MM.1S (cell line): ENCODE data around the gene SELL.
"Not testable (repeated sequence)": the region's sequence is repeated elsewhere in the genome, so short reads cannot be mapped to it uniquely, and the experiment has no call there.

ENCODE experiments used
- DNase-seq: peaks from one replicate; pipeline ENCODE4 v3.0.0-alpha.2; 2015
- H2AFZ ChIP-seq: fragments of 300-600 bp; sonication (generic); 2 replicates; pipeline ENCODE4 v1.6.0; 2016; ENCODE audit warnings: antibody characterized with exemption, low read length
- H3F3A ChIP-seq: fragments of 300-600 bp; sonication (generic); 2 replicates; pipeline ENCODE4 v1.6.1; 2016; ENCODE audit warnings: mild to moderate bottlenecking, antibody characterized with exemption, low read length, moderate library complexity, mixed read lengths; ENCODE audit not compliant: insufficient read depth
- H3K27ac ChIP-seq: fragments of 300-600 bp; sonication (generic); 2 replicates; pipeline ENCODE4 v1.5.1; 2016; ENCODE audit warnings: mild to moderate bottlenecking, low read length
- H3K27me3 ChIP-seq: fragments of 300-600 bp; sonication (generic); replicated peaks from 2 replicates; pipeline ENCODE4 v1.6.0; 2016; ENCODE audit warnings: low read length; ENCODE audit not compliant: insufficient read depth
- H3K36me3 ChIP-seq: fragments of 300-600 bp; sonication (generic); replicated peaks from 2 replicates; pipeline ENCODE4 v1.6.1; 2016; ENCODE audit warnings: mild to moderate bottlenecking, low read length, mixed read lengths; ENCODE audit not compliant: insufficient read depth
- H3K4me1 ChIP-seq: fragments of 300-600 bp; sonication (generic); 2 replicates; pipeline ENCODE4 v1.6.1; 2016; ENCODE audit warnings: low read length, mixed read lengths
- H3K4me2 ChIP-seq: fragments of 300-600 bp; sonication (generic); 2 replicates; pipeline ENCODE4 v1.6.0; 2016; ENCODE audit warnings: low read depth, low read length
- H3K4me3 ChIP-seq: fragments of 300-600 bp; sonication (generic); 2 replicates; pipeline ENCODE4 v1.5.1; 2016; ENCODE audit warnings: low read length, mixed read lengths
- H3K79me2 ChIP-seq: fragments of 300-600 bp; sonication (generic); 2 replicates; pipeline ENCODE4 v1.6.1; 2016; ENCODE audit warnings: mixed run types, low read length, mixed read lengths
- H3K9ac ChIP-seq: fragments of 300-600 bp; sonication (generic); 2 replicates; pipeline ENCODE4 v1.6.1; 2016; ENCODE audit warnings: low read length, mixed read lengths
- H3K9me2 ChIP-seq: fragments of 300-600 bp; sonication (generic); replicated peaks from 2 replicates; pipeline ENCODE4 v1.6.1; 2016; ENCODE audit warnings: mild to moderate bottlenecking, low read length, mixed read lengths; ENCODE audit not compliant: insufficient read depth
- H3K9me3 ChIP-seq: fragments of 300-600 bp; sonication (generic); replicated peaks from 2 replicates; pipeline ENCODE4 v1.6.1; 2016; ENCODE audit warnings: mild to moderate bottlenecking, low read length, mixed read lengths; ENCODE audit not compliant: insufficient read depth
- H4K20me1 ChIP-seq: fragments of 300-600 bp; sonication (generic); 2 replicates; pipeline ENCODE4 v1.6.1; 2016; ENCODE audit warnings: mild to moderate bottlenecking, low read length, moderate library complexity, mixed read lengths; ENCODE audit not compliant: insufficient read depth
- EZH2 ChIP-seq: fragments of 300-600 bp; sonication (generic); optimal IDR thresholded peaks from 2 replicates; pipeline ENCODE3; 2017; ENCODE audit warnings: low read depth, mild to moderate bottlenecking, antibody characterized with exemption, low read length, mixed read lengths
- EZH2phosphoT487 ChIP-seq: fragments of 300-600 bp; sonication (generic); IDR thresholded peaks from 2 replicates; pipeline ENCODE4 v1.6.1; 2018; ENCODE audit warnings: antibody characterized with exemption, low read length
- TF ChIP-seq, protein P1 (sequence below): fragments of 300-600 bp; sonication (generic); IDR thresholded peaks from 2 replicates; pipeline ENCODE4 v1.5.1; 2016; ENCODE audit warnings: antibody characterized with exemption, low read length, mixed read lengths

Gene SELL

DNA sequence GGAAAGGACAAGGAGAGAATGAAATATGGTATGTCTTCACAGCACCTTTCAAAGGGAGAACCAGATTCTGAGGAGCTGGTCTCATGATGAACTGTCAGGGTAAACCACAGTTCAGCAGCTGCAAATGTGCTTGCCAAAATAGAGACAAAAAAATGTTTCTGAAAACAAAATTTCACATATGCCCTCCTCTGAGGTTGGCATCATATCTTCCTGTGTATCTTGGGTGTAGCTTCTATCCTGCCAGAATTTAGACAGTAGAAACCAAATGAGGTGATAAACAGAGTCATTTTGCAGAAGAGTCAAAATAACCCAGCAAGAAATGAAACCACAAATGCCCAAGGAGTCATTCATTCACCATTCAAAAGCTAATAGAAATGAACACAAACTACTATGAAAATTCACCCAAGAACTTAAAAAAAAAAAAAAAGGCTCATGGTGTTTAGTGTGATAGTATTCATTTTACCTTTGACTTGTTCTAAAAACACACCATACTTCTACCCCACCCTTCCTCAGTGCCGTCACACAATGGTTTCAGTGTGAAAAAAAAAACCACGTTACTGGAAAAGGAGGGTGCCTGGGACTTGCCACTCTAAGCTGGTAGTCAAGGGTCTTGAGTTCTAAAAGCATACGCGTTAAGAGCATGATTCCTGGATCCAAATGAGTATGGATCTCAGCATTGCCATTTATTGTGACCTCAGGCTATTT, 18.5 kb downstream of the SELL start:
- H3K27ac ChIP-seq = peak overlapping the region; percentile 44; the same call in 1 of the 2 replicates
- H3K36me3 ChIP-seq = no peaks in the 10 kb centered on the region
- H3K9me3 ChIP-seq = no peaks in the 10 kb centered on the region
- H2AFZ ChIP-seq = no peak overlapping the region
- peak overlapping the region; percentile 21 for H3K4me3 ChIP-seq
- no peak overlapping the region for H3K9ac ChIP-seq
- peaks cover 31% of the 10 kb centered on the region for H3F3A ChIP-seq
- no peaks in the 10 kb centered on the region for H3K9me2 ChIP-seq
- peaks cover 56% of the 10 kb centered on the region for H3K4me1 ChIP-seq
- peak overlapping the region; percentile 61 for H3K4me2 ChIP-seq
- no peaks in the 10 kb centered on the region for H4K20me1 ChIP-seq
- TF ChIP-seq EZH2phosphoT487 = no peak
- TF ChIP-seq EZH2 = no peak
- TF ChIP-seq, protein P1, sequence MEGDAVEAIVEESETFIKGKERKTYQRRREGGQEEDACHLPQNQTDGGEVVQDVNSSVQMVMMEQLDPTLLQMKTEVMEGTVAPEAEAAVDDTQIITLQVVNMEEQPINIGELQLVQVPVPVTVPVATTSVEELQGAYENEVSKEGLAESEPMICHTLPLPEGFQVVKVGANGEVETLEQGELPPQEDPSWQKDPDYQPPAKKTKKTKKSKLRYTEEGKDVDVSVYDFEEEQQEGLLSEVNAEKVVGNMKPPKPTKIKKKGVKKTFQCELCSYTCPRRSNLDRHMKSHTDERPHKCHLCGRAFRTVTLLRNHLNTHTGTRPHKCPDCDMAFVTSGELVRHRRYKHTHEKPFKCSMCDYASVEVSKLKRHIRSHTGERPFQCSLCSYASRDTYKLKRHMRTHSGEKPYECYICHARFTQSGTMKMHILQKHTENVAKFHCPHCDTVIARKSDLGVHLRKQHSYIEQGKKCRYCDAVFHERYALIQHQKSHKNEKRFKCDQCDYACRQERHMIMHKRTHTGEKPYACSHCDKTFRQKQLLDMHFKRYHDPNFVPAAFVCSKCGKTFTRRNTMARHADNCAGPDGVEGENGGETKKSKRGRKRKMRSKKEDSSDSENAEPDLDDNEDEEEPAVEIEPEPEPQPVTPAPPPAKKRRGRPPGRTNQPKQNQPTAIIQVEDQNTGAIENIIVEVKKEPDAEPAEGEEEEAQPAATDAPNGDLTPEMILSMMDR = no peak
- DNase-seq = peak; percentile 81
- peaks cover 17% of the 10 kb centered on the region for H3K27me3 ChIP-seq
- no peaks in the 10 kb centered on the region for H3K79me2 ChIP-seq

DNA sequence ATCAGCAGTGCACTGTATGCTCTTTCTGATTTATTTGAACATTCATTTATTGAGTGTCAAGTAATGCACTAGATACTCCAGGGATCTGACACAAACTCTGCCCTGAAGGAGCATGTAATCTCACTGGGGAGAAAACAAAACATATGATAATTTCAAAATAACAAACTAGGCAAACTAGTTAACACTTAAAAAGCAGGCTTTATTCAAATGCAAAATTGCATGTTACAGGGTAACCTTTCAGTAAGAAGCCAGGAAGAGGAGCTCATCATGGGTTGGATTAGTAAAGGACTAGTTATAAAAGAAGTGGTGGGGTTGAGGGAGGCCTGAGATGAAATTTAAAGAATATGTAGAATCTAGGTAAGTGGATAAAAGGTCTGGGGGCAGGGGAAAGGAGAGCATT, 20.9 kb downstream of the SELL start:
- Histone ChIP-seq H2AFZ (no peak overlapping the region), H3K4me1 (peaks cover 56% of the 10 kb centered on the region), H3K36me3 (no peaks in the 10 kb centered on the region), H3F3A (peaks cover 31% of the 10 kb centered on the region), H3K4me3 (no peak overlapping the region), H3K4me2 (no peak overlapping the region), H3K27me3 (peaks cover 7% of the 10 kb centered on the region), H3K79me2 (no peaks in the 10 kb centered on the region), H4K20me1 (no peaks in the 10 kb centered on the region), H3K9ac (no peak overlapping the region), H3K9me3 (no peaks in the 10 kb centered on the region), H3K27ac (no peak overlapping the region), H3K9me2 (no peaks in the 10 kb centered on the region)
- DNase-seq = no peak
- TF ChIP-seq, protein P1 = no peak
- TF ChIP-seq EZH2 (no peak), EZH2phosphoT487 (no peak)

DNA sequence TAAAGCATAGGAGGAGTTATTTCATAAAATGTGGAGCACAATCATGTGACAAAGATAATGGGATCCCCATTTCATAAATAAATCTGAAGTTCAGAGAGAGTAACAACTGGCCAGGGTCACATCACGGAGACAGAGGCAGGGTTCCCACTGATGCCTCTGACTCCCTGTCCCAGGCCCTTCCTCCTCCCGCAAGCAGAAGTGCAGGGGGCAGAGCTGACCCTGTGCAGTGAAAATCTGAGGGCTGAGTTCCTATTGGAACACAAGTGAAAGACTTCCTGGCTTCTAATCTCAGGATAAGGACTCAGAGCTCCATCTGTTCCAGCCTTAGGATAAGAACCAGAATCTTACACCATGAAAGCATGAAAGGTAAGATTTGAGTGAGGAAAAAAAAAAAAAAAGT, 22.0 kb downstream of the SELL start:
- no peaks in the 10 kb centered on the region for H4K20me1 ChIP-seq
- H3K27ac ChIP-seq = no peak overlapping the region
- no peaks in the 10 kb centered on the region for H3K36me3 ChIP-seq
- no peaks in the 10 kb centered on the region for H3K79me2 ChIP-seq
- H3K9me3 ChIP-seq = no peaks in the 10 kb centered on the region
- no peak overlapping the region for H3K4me3 ChIP-seq
- peaks cover 27% of the 10 kb centered on the region for H3F3A ChIP-seq
- H3K4me1 ChIP-seq = peaks cover 48% of the 10 kb centered on the region
- no peak for DNase-seq
- H2AFZ ChIP-seq = no peak overlapping the region
- H3K4me2 ChIP-seq = no peak overlapping the region
- no peaks in the 10 kb centered on the region for H3K27me3 ChIP-seq
- no peak overlapping the region for H3K9ac ChIP-seq
- TF ChIP-seq EZH2phosphoT487 = no peak
- no peak for TF ChIP-seq EZH2
- TF ChIP-seq, protein P1 = no peak
- no peaks in the 10 kb centered on the region for H3K9me2 ChIP-seq

DNA sequence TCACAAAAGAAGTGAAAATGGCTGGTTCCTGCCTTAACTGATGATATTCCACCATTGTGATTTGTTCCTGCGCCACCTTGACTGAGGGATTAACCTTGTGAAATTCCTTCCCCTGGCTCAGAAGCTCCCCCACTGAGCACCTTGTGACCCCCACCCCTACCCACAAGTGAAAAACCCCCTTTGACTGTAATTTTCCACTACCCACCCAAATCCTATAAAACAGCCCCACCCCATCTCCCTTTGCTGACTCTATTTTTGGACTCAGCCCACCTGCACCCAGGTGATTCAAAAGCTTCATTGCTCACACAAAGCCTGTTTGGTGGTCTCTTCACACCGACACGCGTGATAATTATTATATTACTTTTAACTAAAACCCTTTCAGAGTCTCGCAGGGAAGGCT, 23.0 kb downstream of the SELL start:
- not testable (repeated sequence) for H3K79me2 ChIP-seq, H3K4me2 ChIP-seq, H3K27ac ChIP-seq, H3K9ac ChIP-seq, H3K9me3 ChIP-seq, H3K9me2 ChIP-seq, H2AFZ ChIP-seq, DNase-seq, H3K36me3 ChIP-seq, H3K27me3 ChIP-seq, H3K4me3 ChIP-seq, H4K20me1 ChIP-seq
- Histone ChIP-seq H3F3A (peaks cover 17% of the 10 kb centered on the region), H3K4me1 (peaks cover 38% of the 10 kb centered on the region)
